ENCODE results near the gene PLA2G4E. TPM values are rescaled to one million over a fixed set of nuclear protein-coding genes. Genes with fewer than 3 reads are reported as not detected.

PLA2G4E gene
- total and polyA plus RNA-seq, 9 of the 15 experiments (the other 6 are each of a cell fraction or from before 2014, with no cell fraction given), result 0.03 TPM; not detected in 8

DNA sequence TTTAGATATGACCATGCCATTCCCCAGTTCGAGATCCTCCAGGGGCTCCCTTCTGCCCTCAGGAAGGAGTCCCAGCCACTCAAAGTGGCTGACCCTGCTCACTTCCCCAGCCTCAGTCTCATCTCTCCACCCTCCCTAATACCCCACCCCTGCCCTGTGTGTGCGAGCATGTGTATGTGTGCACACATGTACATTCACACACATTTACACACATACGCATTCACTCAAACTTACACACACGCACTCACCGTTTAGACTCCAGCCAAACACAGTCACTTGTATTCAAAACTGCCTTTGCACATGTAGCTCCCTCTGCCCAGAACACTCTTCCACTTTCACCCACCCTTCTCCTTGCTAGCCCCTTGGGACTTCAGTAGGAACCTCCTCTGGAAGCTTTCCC lies 11.4 kb downstream of the PLA2G4E start (continued):
- no peak for TF ChIP-seq HLTF (IDR thresholded peaks at IDR 0.05)
- TF ChIP-seq, protein P1, sequence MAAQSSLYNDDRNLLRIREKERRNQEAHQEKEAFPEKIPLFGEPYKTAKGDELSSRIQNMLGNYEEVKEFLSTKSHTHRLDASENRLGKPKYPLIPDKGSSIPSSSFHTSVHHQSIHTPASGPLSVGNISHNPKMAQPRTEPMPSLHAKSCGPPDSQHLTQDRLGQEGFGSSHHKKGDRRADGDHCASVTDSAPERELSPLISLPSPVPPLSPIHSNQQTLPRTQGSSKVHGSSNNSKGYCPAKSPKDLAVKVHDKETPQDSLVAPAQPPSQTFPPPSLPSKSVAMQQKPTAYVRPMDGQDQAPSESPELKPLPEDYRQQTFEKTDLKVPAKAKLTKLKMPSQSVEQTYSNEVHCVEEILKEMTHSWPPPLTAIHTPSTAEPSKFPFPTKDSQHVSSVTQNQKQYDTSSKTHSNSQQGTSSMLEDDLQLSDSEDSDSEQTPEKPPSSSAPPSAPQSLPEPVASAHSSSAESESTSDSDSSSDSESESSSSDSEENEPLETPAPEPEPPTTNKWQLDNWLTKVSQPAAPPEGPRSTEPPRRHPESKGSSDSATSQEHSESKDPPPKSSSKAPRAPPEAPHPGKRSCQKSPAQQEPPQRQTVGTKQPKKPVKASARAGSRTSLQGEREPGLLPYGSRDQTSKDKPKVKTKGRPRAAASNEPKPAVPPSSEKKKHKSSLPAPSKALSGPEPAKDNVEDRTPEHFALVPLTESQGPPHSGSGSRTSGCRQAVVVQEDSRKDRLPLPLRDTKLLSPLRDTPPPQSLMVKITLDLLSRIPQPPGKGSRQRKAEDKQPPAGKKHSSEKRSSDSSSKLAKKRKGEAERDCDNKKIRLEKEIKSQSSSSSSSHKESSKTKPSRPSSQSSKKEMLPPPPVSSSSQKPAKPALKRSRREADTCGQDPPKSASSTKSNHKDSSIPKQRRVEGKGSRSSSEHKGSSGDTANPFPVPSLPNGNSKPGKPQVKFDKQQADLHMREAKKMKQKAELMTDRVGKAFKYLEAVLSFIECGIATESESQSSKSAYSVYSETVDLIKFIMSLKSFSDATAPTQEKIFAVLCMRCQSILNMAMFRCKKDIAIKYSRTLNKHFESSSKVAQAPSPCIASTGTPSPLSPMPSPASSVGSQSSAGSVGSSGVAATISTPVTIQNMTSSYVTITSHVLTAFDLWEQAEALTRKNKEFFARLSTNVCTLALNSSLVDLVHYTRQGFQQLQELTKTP (IDR thresholded peaks at IDR 0.05; ENCODE audit: low read depth in 1 of 2, partially characterized antibody in 2 of 2), result no peak
- TF ChIP-seq CBFA2T3 (IDR thresholded peaks at IDR 0.05), result no peak
- TF ChIP-seq, protein P2, sequence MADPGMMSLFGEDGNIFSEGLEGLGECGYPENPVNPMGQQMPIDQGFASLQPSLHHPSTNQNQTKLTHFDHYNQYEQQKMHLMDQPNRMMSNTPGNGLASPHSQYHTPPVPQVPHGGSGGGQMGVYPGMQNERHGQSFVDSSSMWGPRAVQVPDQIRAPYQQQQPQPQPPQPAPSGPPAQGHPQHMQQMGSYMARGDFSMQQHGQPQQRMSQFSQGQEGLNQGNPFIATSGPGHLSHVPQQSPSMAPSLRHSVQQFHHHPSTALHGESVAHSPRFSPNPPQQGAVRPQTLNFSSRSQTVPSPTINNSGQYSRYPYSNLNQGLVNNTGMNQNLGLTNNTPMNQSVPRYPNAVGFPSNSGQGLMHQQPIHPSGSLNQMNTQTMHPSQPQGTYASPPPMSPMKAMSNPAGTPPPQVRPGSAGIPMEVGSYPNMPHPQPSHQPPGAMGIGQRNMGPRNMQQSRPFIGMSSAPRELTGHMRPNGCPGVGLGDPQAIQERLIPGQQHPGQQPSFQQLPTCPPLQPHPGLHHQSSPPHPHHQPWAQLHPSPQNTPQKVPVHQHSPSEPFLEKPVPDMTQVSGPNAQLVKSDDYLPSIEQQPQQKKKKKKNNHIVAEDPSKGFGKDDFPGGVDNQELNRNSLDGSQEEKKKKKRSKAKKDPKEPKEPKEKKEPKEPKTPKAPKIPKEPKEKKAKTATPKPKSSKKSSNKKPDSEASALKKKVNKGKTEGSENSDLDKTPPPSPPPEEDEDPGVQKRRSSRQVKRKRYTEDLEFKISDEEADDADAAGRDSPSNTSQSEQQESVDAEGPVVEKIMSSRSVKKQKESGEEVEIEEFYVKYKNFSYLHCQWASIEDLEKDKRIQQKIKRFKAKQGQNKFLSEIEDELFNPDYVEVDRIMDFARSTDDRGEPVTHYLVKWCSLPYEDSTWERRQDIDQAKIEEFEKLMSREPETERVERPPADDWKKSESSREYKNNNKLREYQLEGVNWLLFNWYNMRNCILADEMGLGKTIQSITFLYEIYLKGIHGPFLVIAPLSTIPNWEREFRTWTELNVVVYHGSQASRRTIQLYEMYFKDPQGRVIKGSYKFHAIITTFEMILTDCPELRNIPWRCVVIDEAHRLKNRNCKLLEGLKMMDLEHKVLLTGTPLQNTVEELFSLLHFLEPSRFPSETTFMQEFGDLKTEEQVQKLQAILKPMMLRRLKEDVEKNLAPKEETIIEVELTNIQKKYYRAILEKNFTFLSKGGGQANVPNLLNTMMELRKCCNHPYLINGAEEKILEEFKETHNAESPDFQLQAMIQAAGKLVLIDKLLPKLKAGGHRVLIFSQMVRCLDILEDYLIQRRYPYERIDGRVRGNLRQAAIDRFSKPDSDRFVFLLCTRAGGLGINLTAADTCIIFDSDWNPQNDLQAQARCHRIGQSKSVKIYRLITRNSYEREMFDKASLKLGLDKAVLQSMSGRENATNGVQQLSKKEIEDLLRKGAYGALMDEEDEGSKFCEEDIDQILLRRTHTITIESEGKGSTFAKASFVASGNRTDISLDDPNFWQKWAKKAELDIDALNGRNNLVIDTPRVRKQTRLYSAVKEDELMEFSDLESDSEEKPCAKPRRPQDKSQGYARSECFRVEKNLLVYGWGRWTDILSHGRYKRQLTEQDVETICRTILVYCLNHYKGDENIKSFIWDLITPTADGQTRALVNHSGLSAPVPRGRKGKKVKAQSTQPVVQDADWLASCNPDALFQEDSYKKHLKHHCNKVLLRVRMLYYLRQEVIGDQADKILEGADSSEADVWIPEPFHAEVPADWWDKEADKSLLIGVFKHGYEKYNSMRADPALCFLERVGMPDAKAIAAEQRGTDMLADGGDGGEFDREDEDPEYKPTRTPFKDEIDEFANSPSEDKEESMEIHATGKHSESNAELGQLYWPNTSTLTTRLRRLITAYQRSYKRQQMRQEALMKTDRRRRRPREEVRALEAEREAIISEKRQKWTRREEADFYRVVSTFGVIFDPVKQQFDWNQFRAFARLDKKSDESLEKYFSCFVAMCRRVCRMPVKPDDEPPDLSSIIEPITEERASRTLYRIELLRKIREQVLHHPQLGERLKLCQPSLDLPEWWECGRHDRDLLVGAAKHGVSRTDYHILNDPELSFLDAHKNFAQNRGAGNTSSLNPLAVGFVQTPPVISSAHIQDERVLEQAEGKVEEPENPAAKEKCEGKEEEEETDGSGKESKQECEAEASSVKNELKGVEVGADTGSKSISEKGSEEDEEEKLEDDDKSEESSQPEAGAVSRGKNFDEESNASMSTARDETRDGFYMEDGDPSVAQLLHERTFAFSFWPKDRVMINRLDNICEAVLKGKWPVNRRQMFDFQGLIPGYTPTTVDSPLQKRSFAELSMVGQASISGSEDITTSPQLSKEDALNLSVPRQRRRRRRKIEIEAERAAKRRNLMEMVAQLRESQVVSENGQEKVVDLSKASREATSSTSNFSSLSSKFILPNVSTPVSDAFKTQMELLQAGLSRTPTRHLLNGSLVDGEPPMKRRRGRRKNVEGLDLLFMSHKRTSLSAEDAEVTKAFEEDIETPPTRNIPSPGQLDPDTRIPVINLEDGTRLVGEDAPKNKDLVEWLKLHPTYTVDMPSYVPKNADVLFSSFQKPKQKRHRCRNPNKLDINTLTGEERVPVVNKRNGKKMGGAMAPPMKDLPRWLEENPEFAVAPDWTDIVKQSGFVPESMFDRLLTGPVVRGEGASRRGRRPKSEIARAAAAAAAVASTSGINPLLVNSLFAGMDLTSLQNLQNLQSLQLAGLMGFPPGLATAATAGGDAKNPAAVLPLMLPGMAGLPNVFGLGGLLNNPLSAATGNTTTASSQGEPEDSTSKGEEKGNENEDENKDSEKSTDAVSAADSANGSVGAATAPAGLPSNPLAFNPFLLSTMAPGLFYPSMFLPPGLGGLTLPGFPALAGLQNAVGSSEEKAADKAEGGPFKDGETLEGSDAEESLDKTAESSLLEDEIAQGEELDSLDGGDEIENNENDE (IDR thresholded peaks at IDR 0.05; ENCODE audit: low read depth, low read length), result no peak
- TF ChIP-seq ZFP30 (CRISPR knock-in tag; IDR thresholded peaks at IDR 0.05; ENCODE audit: borderline replicate concordance), result no peak
